ENCODE results near the gene RNF224.

- TF ChIP-seq CTCF (IDR thresholded peaks at IDR 0.05) (no peak), POLR2A (IDR thresholded peaks at IDR 0.05) (no peak)
Observed at GRCh38 chr9:137178939-137179630, 48.2 kb upstream of the RNF224 start.
